Posterior vena cava (tissue), 2 donors: ENCODE measurements around the gene DOK6. TPM values are rescaled to one million over a fixed set of nuclear protein-coding genes. Genes with fewer than 3 reads are reported as not detected.
"Not testable (repeated sequence)": the region's sequence is repeated elsewhere in the genome, so short reads cannot be mapped to it uniquely, and the experiment has no call there.

ENCODE experiments used
- DNase-seq: peaks from one replicate; pipeline ENCODE4 v3.0.0-alpha.2; 2020; ENCODE audit warnings: low spot score
- intact Hi-C, 2 donors: fragments of 100-400 bp; cut with DNase I; formaldehyde crosslinking; loops; one replicate each; pipeline versions ENCODE4 v1.14.1 to v1.14.2; 2022 to 2023
- total RNA-seq, 2 donors: library from RNA; stranded (reverse); fragmentation: NEBNext Ultra II Directional; extraction: Animal tissue kit (Norgen Biotek cat#: 25700); gene quantifications; one replicate each; pipeline ENCODE4 v1.2.1, GENCODE V29; 2021
- donor health status: DM: yes; HTN: yes; CAD: no.
- donor health status: DM: yes; HTN: yes; CAD: no.

Gene DOK6
- total RNA-seq, 2 donors from 2014 or later, result 7.2 to 8.7 TPM

GRCh38 chr18:69658685-69659084 lies 258.0 kb downstream of the DOK6 start:
- DNase-seq, result no peak
- intact Hi-C loops, result no loop called here

DNA sequence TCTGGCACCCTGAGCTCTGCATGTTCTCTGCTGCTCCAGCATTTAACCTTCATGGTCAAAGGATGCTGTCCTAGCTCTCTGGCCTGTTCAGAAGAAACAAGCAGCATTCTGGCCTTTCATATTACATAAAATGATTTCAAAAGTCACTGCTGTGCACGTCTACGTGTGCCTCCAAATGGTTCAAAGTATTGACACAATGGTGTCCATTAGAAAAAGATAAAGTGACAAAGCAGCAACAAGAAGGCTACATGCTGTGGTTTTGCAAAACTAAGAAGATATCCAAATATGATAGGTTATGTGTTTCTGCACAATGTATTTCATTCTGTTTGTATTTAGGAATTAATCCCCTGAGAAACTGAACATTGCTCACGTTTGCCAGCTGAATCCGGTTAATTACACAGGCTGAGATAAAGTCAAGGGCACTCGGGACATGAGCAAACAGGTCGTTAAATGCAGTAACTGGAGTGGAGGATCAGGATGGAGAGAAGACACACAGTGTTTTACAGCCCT lies 258.5 kb downstream of the DOK6 start:
- intact Hi-C loops, result no loop called here
- DNase-seq, result no peak

DNA sequence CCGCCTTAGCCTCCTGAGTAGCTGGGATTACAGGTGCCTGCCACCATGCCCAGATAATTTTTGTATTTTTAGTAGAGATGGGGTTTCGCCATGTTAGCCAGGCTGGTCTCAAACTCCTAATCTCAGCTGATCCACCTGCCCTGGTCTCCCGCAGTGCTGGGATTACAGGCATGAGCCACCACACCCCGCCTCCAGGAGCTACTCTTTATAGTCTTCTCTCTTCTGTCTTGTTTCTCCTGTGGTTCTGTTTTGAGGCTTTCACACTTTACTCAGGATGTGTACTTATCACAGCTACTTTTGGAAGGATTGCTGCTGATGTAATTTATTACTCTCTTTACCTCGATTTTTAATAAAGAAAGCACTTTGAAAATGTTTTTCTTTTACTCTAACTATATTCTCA lies 261.4 kb downstream of the DOK6 start:
- intact Hi-C loops, DNase-seq: not testable (repeated sequence)

- intact Hi-C loops, result no loop called here
Observed at GRCh38 chr18:69664399-69664798, 263.7 kb downstream of the DOK6 start.

GRCh38 chr18:69674292-69674877 lies 273.7 kb downstream of the DOK6 start:
- no peak for DNase-seq
- intact Hi-C loops, result no loop called here

More at GRCh38 chr18:69664399-69664798, 263.7 kb downstream of the DOK6 start:
- DNase-seq, result no peak

- no peak for DNase-seq
- intact Hi-C loops, result no loop called here
Observed at GRCh38 chr18:69674966-69675365, 274.3 kb downstream of the DOK6 start.

GRCh38 chr18:69677595-69677994 lies 276.9 kb downstream of the DOK6 start:
- DNase-seq, result no peak
- intact Hi-C loops, result no loop called here

GRCh38 chr18:69680123-69680522 lies 279.4 kb downstream of the DOK6 start:
- no peak for DNase-seq

GRCh38 chr18:69683176-69683575 lies 282.5 kb downstream of the DOK6 start:
- no peak for DNase-seq
- intact Hi-C loops, result no loop called here

More at GRCh38 chr18:69680123-69680522, 279.4 kb downstream of the DOK6 start:
- intact Hi-C loops, result no loop called here

DNA sequence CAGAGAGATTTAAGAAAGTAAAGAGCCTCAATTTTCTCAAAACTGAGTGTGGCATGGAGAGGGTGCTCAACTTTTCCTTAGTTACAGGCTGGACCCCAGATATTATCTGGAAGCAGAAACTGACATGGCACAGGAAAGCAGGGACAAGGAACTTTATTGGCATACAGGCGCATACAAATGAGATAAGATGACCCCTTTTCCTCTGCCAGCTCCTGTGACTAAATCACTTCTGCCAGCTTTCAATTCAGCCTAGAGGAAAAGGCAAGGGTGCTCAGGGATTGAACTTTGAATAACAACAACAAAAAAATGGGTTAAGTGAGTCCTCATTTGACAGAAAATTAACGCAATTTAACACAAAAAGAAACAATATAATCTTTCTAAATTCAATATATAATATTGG lies 284.1 kb downstream of the DOK6 start:
- intact Hi-C loops, result no loop called here
- DNase-seq, result no peak

GRCh38 chr18:69686861-69687260 lies 286.2 kb downstream of the DOK6 start:
- no peak for DNase-seq
- intact Hi-C loops, result no loop called here

DNA sequence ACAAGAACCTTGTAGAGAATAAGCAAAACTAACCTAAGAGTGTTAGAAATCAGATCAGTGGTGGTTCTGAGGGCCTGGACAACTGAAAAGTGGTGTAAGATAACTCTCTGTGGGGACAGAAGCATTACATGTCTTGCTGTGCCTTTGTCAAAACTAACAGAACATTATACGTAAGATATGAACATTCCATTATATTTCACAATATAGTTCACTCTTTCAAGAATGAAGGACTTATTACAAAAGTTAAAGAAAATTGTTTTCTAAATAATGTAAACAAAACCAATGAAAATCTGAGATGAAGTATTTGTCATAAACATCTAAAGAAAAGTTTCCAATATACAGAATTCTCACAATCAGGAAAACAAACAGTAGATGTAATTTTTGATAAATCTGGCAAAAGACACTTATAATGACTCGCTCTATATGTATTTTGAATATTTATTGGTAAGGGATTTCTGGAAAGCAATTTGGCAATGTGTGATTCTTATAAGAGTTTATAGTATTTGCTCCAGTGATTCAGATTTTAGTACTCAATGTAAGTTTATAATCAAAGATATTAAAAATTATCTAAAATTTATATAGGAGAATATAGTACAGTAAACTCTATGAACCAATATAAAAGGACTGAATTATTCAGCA lies 288.6 kb downstream of the DOK6 start:
- intact Hi-C loops, result no loop called here

GRCh38 chr18:69691008-69691760 lies 290.5 kb downstream of the DOK6 start:
- intact Hi-C loops, result no loop called here
- DNase-seq, result no peak

More for the DNA sequence above, 288.6 kb downstream of the DOK6 start:
- DNase-seq, result no peak

- intact Hi-C loops, result no loop called here
- DNase-seq, result no peak
Observed at GRCh38 chr18:69697069-69697468, 296.4 kb downstream of the DOK6 start.

DNA sequence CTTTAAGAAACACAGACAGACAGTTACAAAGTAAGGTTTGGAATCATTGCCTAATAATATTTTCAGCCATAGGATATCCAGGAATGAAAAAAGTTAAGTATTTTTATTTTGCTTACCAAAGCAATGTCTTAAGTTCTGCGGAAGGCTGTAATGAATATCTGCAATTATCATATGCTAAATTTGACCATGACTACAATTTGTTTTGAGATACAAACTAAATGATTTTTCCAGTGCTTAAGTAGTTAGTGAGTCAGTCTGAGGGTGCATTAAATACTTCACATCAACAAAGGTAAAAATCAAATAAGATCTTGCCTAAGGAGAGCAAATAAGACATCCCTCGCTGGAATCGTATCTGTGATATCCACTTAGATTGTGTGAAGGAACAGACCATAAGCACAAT lies 297.0 kb downstream of the DOK6 start:
- intact Hi-C loops, result no loop called here
- DNase-seq, result no peak

DNA sequence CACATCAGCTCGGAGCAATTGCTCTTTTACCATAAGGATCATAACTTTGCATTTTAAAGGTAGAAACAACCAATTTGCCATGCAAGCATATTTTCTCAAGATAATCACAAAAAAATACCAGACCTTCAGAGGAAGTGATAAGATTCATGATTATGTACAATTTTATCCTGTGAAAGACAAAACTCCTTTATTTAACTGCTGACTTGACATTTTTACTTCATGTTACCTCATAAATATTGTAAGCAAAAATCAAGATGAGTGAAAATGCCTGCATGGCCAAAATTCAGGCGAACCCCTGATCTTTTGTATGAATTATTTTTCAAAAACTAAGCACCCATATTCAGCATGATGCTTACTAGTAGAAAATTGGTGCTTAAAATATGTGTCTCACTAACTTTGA lies 300.6 kb downstream of the DOK6 start:
- no peak for DNase-seq
- intact Hi-C loops, result no loop called here

- DNase-seq, result no peak
- intact Hi-C loops, result no loop called here
Observed at GRCh38 chr18:69703461-69703860, 302.8 kb downstream of the DOK6 start.

DNA sequence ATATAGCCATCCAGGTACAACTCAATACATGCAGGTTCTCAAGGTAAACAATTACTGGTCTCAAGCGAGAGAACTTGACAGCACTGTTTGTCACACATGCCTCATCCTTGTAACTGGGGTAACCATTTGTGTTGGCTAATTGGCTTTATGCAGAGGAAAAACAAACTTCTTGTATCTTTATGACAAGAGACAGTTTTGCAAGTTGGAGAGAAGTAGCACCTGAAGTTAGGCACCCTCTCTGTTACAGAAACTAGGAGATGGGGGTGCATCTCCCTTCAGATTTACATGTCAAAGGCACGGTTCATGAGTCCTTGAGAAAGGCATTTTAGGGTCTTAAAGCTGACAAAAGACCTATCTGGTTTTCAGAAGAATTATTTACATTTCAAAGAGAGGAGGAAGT lies 305.3 kb downstream of the DOK6 start:
- DNase-seq, result no peak
- intact Hi-C loops, result no loop called here

DNA sequence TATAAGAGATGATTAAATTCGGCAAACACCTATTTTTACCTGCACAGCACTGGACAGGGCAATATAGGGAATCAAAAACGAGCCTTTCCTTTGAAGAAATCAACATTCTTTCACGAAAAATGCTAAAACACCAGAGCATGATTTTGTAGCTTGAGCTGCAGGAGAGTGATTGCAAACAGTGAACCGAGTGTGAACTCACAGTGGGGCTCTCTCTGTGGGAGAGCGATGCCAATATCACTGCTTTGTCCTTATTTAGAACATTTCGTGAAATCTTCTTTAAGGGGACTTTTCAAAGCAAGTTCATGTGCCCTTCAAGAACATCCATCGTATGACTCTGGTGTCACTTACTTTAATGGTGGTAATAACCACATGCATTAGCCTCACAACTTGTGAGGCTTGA lies 308.2 kb downstream of the DOK6 start:
- DNase-seq, result no peak
- intact Hi-C loops, result no loop called here

GRCh38 chr18:69715191-69715795 lies 314.6 kb downstream of the DOK6 start:
- no peak for DNase-seq
- intact Hi-C loops, result no loop called here
